Fibroblast of lung (primary cell): ENCODE data around the gene LAYN. TPM values are rescaled to one million over a fixed set of nuclear protein-coding genes. Genes with fewer than 3 reads are reported as not detected.

ENCODE experiments used
- DNase-seq, 2 donors: peaks; one replicate each; pipeline versions ENCODE4 v3.0.0 to v3.0.0-alpha.2; 2010; ENCODE audit warnings: low read depth in 2 of 2
- H2AFZ ChIP-seq: 2 replicates; pipeline ENCODE4 v1.5.1; 2012; ENCODE audit warnings: low read length, control low read depth, inconsistent platforms
- H3K27ac ChIP-seq: 2 replicates; pipeline ENCODE4 v1.5.1; 2011; ENCODE audit warnings: low read length, control low read depth; ENCODE audit not compliant: insufficient read depth
- H3K27me3 ChIP-seq: 2 replicates; pipeline ENCODE4 v1.5.1; 2011; ENCODE audit warnings: mild to moderate bottlenecking, low read length; ENCODE audit not compliant: control insufficient read depth, insufficient read depth
- H3K36me3 ChIP-seq: 2 replicates; pipeline ENCODE4 v1.5.1; 2011; ENCODE audit warnings: low read length; ENCODE audit not compliant: control insufficient read depth, insufficient read depth
- H3K4me1 ChIP-seq: 2 replicates; pipeline ENCODE4 v1.5.1; 2011; ENCODE audit warnings: low read length; ENCODE audit not compliant: control insufficient read depth, insufficient read depth; ENCODE audit errors: extremely low read depth
- H3K4me2 ChIP-seq: 2 replicates; pipeline ENCODE4 v1.5.1; 2011; ENCODE audit warnings: low read length, control low read depth; ENCODE audit not compliant: insufficient read depth; ENCODE audit errors: extremely low read depth
- H3K4me3 ChIP-seq, 4 experiments: fragments of 200-600 bp in 1 of 4; sonication (generic) in 1 of 4; replicated peaks in 1 of 4; 2 replicates each; pipeline ENCODE4 v1.5.1; 2011 to 2016; ENCODE audit warnings: low read length in 4 of 4, low read depth in 3 of 4, mild to moderate bottlenecking in 3 of 4, control low read depth in 2 of 4, inconsistent platforms in 1 of 4, mixed read lengths in 1 of 4; ENCODE audit not compliant: insufficient read depth in 1 of 4; ENCODE audit errors: control extremely low read depth in 1 of 4
- H3K79me2 ChIP-seq: 2 replicates; pipeline ENCODE4 v1.5.1; 2012; ENCODE audit warnings: mild to moderate bottlenecking, low read length, inconsistent platforms; ENCODE audit not compliant: control insufficient read depth, insufficient read depth
- H3K9ac ChIP-seq: 2 replicates; pipeline ENCODE4 v1.5.1; 2011; ENCODE audit warnings: mild to moderate bottlenecking, low read length, control low read depth; ENCODE audit not compliant: insufficient read depth
- H3K9me3 ChIP-seq: 2 replicates; pipeline ENCODE4 v1.5.1; 2012; ENCODE audit warnings: low read depth, low read length; ENCODE audit not compliant: control insufficient read depth, insufficient read depth
- H4K20me1 ChIP-seq: 2 replicates; pipeline ENCODE4 v1.5.1; 2011; ENCODE audit warnings: low read length; ENCODE audit not compliant: control insufficient read depth, insufficient read depth; ENCODE audit errors: extremely low read depth
- EZH2 ChIP-seq: IDR thresholded peaks from 2 replicates; pipeline ENCODE4 v1.5.1; 2012; ENCODE audit warnings: low read length, control low read depth, mild to moderate bottlenecking; ENCODE audit errors: missing control alignments
- polyA plus RNA-seq, 2 donors: library from polyadenylated mRNA; depleted of rRNA in 1 of 2; stranded (reverse) in 1 of 2; unstranded in 1 of 2; fragments of >200 nt; gene quantifications; 2 replicates each; pipeline ENCODE4 v1.2.1, GENCODE V29; 2011 to 2012; ENCODE audit warnings: missing spikeins in 1 of 2
- total RNA-seq: library from RNA; depleted of rRNA; stranded (reverse); fragments of >200 nt; gene quantifications from 2 replicates; pipeline ENCODE4 v1.2.1, GENCODE V29; 2014
- TF ChIP-seq, protein P1 (sequence below), 2 donors: IDR thresholded peaks in 1 of 2; conservative IDR thresholded peaks in 1 of 2; 1 replicate in 1 of 2; 2 replicates in 1 of 2; pipeline ENCODE4 v1.5.1; 2011 to 2012; ENCODE audit warnings: low read length in 2 of 2, control low read depth in 1 of 2, inconsistent platforms in 1 of 2, low read depth in 1 of 2, mild to moderate bottlenecking in 1 of 2

The LAYN gene
- total and polyA plus RNA-seq, 2 donors (not counting 1 experiment from before 2014, with no cell fraction given): 117 to 140 TPM

DNA sequence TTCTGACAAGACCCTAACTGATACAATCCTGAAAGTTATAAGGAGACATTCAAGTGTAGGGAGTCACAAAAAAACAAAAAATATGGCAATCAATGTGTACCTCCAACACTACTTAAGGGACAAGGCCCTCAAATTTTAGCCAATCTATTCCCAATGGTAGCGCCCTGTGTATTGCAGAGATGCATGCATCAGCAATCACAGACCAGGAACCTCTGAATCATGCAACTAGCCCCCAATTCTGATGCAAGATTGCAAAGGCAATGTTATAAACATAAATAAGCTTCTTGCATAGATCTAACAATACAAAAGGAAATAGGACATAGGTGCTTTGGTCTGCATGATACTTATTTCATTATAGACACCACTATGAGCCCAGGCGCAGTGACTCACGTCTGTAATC lies 32.1 kb downstream of the LAYN start:
- no peak overlapping the region for H3K4me3 ChIP-seq
- H3K36me3 ChIP-seq: no peaks in the 10 kb centered on the region
- no peak overlapping the region for H3K27ac ChIP-seq
- peaks cover 19% of the 10 kb centered on the region for H3K4me1 ChIP-seq
- no peak overlapping the region for H2AFZ ChIP-seq
- no peaks in the 10 kb centered on the region for H3K27me3 ChIP-seq
- H3K9ac ChIP-seq: no peak overlapping the region
- H3K79me2 ChIP-seq: no peaks in the 10 kb centered on the region
- no peak for DNase-seq
- no peak overlapping the region for H3K4me2 ChIP-seq
- TF ChIP-seq EZH2: no peak
- H3K9me3 ChIP-seq: no peaks in the 10 kb centered on the region
- no peaks in the 10 kb centered on the region for H4K20me1 ChIP-seq

- H2AFZ ChIP-seq: peak overlapping the region; percentile 83
- H3K27ac ChIP-seq: peak overlapping the region; percentile 39
- TF ChIP-seq, protein P1, sequence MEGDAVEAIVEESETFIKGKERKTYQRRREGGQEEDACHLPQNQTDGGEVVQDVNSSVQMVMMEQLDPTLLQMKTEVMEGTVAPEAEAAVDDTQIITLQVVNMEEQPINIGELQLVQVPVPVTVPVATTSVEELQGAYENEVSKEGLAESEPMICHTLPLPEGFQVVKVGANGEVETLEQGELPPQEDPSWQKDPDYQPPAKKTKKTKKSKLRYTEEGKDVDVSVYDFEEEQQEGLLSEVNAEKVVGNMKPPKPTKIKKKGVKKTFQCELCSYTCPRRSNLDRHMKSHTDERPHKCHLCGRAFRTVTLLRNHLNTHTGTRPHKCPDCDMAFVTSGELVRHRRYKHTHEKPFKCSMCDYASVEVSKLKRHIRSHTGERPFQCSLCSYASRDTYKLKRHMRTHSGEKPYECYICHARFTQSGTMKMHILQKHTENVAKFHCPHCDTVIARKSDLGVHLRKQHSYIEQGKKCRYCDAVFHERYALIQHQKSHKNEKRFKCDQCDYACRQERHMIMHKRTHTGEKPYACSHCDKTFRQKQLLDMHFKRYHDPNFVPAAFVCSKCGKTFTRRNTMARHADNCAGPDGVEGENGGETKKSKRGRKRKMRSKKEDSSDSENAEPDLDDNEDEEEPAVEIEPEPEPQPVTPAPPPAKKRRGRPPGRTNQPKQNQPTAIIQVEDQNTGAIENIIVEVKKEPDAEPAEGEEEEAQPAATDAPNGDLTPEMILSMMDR (conservative IDR thresholded peaks at IDR 0.05 in 1 of 2, IDR thresholded peaks at IDR 0.05 in 1 of 2; ENCODE audit: low read depth in 1 of 2, low read length in 2 of 2): no peak
- TF ChIP-seq EZH2: no peak
- peak overlapping the region; percentile 89 for H3K4me2 ChIP-seq
- H4K20me1 ChIP-seq: no peaks in the 10 kb centered on the region
- no peaks in the 10 kb centered on the region for H3K9me3 ChIP-seq
- no peaks in the 10 kb centered on the region for H3K79me2 ChIP-seq
- no peaks in the 10 kb centered on the region for H3K27me3 ChIP-seq
- peak overlapping the region in 2 of 4 experiments; percentile 33 to 38 for H3K4me3 ChIP-seq
- no peak overlapping the region for H3K9ac ChIP-seq
- DNase-seq: peak in 1 of 2 donors; percentile 32
- H3K36me3 ChIP-seq: no peaks in the 10 kb centered on the region
- peaks cover 19% of the 10 kb centered on the region for H3K4me1 ChIP-seq
These were observed 33.3 kb downstream of the LAYN start for GRCh38 chr11:111573821-111574249.

DNA sequence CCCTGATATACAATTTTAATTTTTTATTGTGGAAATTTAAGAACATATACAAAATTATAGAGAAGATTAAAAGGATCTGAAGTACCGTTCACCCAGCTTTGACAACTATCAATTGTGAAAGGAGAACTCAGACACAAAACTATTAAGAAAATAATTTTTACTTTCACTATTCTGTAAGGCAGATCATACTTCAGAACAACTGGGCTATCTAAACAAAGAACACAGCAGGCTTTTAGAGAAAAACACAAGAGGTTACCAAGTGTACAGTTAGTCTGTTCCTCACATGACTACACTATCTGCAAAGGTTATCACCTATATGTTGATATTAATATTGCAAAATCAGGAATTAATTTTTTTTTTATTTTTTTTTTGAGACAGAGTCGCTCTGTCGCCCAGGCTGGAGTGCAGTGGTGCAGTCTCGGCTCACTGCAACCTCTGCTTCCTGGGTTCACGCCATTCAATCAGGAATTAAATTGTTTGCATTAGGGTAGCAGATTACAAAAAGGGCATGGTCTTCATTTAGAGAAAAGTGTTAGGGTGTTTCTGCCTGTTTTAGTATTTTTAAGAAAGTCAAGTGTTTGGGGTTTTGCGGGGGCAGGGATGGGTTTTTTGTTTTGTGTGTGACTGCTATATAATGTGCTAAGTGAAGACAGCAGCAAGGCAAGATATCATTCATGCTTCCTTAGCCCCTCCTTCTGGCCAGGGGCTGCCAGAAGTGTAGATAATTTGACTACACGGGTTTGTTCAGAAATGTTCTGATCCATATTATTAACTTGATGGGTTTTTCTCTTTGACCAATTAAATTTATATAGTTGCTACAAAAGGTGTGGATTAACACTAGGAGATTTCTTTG lies 34.1 kb downstream of the LAYN start:
- no peaks in the 10 kb centered on the region for H3K27me3 ChIP-seq
- no peaks in the 10 kb centered on the region for H3K79me2 ChIP-seq
- peak overlapping the region; percentile 39 for H3K27ac ChIP-seq
- no peaks in the 10 kb centered on the region for H3K36me3 ChIP-seq
- DNase-seq: no peak
- H3K4me2 ChIP-seq: peak overlapping the region; percentile 89
- TF ChIP-seq EZH2: no peak
- TF ChIP-seq, protein P1 (conservative IDR thresholded peaks at IDR 0.05 in 1 of 2, IDR thresholded peaks at IDR 0.05 in 1 of 2; ENCODE audit: low read depth in 1 of 2, low read length in 2 of 2): no peak
- H3K9ac ChIP-seq: no peak overlapping the region
- peak overlapping the region; percentile 15 to 38 (median 32) for H3K4me3 ChIP-seq
- no peaks in the 10 kb centered on the region for H3K9me3 ChIP-seq
- H3K4me1 ChIP-seq: peaks cover 19% of the 10 kb centered on the region
- no peaks in the 10 kb centered on the region for H4K20me1 ChIP-seq
- H2AFZ ChIP-seq: peak overlapping the region; percentile 83
